DMS53 treated with DMSO at 0.1 percent for 48 hours (cell line): ENCODE results near the gene ZNHIT2.

ENCODE experiments used
- DNase-seq: peaks from one replicate; lab custom pipeline; 2025; ENCODE audit not compliant: unreplicated experiment; lab: John Stamatoyannopoulos, UW

ZNHIT2 gene

DNA sequence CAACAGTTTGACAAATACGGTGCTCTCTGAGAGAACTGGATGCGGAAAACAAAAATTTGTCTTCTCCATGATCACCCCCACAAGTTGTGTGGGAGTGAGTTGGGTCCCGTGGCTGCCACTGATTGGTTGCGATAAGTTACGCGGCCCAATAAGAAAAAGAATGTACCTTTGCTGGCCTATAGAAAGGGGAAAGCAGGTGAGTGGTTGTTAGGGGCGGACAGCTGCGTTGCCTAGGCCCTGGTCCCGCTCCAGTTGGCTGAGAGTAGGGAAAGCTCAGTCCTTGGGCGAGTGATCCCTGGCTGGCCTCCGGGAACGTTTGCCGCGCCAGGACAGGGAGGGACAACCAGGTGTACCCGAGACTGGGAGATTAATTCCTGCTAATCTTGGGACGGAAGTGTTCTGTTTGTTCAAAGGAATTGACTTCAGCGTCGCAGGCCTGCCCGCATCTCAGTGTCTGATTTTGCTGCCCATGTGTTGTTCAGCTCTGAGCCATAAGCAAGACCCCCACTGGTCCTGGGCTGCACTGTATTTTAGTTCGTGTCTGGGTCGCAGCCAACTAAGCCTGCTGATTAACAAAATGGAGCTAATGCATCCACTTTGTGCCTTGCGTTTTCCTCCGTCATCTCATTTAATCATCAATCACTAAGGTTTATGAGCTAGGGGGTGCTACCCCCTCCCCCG, 17.6 kb upstream of the ZNHIT2 start:
- peak; percentile 97 for DNase-seq

DNA sequence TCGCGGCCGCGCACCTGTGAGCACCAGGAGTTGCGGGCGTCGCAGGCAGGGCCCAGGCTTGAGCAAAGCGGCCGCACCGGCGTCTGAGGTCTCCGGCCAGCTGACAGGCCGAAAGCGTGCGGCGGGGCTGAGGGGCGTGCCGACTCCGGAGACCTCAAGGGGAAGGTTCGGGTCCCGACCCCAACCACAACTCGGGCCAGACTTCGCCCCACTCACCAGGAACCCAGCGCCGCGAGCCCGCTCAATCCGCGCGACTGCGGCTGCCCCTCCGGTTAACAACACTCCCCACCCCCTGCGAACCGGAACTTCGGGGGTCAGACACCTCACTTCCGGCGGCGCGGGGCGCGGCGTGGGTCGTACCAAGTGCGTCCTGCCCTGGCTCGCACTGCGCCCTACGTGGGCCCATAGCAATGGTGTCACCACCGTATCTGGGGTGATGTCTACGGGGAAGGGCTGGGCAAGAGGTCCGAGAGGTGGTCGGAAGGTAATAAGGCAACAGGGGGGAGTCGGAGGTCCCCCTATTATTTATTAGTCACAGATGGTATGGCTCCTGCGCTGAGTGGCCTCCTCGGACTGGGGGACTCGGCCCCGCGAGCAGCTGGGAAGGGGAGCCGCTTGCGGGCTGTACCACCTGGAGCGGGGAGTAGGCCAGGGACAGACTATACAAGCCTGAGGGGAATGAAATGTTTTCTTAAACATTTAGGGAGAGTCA, 16.9 kb upstream of the ZNHIT2 start, which contains the start of gene SYVN1:
TSS of gene SYVN1 (minus strand) at position 280 of the 712 bp plus-strand sequence. CDS start 918 bp downstream, outside the sequence.
- DNase-seq, result peak; percentile 93

DNA sequence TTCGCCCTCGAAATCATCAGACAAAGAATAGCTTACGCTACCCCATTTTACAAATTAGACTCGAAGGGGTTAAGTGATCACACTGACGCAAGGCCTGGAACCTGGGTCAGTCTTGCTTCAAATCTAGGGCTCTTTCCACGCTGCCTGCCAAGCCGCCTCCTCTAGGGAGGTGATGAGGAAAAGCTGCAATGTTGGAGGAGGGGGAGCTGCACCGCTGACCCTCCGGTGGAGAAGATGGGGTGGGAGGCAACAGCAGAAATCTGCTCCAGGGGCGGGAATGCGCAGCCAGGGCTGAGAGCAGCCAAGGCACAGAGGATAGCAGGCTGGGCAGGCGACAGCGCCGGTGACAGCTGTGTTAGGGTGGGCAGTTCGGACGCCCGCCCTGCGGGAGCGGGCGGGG, 16.2 kb upstream of the ZNHIT2 start:
- DNase-seq, result peak; percentile 9

DNA sequence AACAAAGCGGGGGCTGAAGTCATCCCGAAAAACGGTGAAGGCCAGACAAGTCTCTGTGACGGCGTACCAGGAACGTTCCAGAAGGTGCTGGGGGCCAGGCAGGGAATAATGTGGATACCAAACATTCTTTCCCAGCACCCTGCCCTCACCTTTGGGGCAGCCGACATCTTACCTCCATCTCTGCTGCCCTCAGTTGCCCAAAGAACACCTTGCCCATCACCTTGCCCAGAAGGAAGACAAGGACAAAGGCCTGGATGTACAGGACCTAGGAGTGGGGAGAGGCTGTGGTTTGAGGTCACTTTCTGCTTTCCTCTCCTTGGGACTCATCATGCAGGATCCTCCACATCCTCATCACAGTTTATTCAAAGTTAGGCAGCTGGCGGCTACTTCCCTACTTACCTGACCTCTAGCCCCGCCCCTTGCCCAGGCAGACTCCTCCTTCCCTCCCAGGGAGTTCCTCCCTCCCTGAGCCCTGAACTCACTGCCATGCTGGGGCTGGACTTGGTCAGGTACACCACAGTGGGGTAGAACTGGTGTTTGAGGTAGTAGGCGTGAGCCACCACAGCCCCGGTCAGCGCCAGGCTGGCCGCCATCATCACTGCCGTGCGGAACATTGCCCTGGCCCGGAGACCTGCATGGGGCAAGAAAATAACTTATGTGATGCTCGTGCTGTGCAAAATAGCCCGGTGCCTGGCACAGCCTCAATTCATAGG, 15.6 kb upstream of the ZNHIT2 start:
- peak; percentile 41 for DNase-seq

DNA sequence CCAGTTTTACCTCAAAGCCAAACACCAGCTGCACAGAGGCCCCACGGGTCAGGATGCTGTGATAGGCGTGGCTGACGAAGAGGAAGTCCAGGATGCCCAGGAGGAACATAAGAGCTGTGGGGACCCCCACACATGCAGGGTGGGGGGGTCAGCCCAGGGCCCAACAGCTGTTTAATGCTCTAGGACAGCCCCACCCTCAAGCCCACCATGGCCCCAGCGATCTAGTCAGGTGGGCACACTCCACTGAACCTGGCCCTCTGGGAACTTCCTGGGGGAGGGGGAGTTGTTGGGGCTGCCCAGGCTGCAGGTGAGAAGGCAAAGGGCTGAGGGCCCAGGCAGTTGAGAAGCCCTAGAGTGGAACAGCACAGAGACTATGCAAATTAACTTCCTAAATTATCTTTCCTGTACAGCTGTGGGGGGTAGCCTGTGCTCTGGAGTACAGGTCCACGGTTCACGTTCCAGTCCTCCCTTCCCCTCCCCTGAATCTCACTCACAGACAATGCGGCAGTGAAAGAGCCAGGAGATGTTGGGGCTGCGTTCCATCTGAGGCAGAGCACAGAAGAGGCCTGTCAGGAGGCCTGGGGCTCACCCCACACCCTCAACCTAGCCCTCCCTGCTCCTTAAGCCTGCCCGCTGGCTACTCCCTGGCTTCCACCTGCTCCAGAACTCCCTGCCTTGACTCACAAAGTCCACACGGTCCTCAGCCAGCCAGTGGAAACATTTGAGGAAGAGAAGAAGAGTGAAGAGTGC, 14.9 kb upstream of the ZNHIT2 start:
- no peak for DNase-seq

DNA sequence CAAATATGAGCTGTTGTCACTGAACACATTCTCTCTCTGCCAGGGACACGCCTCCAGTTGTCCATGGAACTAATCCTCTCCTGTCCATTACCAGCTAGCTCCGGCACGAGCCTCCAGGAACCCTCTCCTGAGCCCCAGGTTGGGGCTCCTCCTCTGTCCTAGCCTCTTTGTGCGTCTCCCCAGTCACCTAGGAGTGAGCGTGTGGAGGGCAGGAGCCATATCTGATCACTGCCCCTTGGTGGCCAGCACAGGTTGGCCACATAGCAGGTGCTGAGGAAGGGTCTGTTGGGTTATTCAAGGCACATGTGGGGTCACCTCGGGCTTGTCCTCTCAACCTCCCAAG, 14.4 kb upstream of the ZNHIT2 start:
- DNase-seq, result no peak

DNA sequence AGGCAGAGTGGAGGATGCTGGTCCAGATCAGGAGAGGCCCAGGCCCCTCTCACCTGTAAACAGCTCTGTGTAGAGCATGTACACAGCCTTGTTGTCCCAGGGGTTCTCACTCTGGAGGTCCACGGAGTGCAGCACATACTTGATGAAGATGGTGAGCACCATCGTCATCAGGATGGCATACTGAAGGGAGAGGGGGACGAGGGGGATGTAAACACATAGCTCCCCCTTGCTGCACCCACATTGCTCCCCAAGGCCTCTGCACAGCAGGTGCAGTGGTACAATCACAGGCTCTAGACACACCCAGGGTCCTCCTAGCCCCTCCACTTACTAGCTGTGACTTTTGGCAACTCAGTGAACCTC, 13.9 kb upstream of the ZNHIT2 start:
- DNase-seq, result no peak

DNA sequence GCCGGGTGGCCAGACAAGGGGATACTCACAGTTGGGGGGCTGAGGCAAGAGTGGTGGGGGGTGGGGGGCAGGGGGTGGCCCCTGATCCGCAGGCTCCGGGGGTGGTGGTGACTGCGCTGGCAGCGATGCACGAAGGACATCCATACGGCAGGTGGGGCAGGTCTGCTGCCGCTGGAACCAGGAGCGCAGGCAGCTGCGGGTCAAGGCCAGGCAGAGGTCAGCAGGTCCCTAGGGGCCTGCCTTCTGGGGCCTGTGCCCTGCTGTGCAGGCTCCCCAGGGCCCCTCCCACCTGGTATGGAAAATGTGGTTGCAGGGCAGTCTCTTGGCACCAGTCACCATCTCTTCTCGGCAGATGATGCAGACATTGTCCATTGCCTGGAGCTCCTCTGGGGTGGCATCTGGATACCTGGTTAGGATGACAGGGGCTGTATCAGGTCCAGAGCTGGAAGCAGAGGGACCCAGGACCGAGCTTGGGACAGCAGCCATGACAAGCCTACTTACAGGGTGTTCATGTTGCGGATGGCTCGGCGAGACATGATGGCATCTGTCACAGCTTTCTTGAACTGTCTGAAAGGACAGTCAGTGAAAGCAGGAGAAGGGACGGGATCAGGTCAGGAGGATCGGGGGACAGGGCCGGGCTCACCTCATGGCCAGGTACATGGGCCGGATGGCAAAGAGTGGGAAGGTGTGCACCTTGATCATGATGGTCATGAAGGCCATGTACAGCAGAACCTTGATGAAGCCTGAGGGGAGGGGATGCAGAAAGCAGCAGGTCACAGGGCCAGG, 13.3 kb upstream of the ZNHIT2 start:
- DNase-seq, result no peak

DNA sequence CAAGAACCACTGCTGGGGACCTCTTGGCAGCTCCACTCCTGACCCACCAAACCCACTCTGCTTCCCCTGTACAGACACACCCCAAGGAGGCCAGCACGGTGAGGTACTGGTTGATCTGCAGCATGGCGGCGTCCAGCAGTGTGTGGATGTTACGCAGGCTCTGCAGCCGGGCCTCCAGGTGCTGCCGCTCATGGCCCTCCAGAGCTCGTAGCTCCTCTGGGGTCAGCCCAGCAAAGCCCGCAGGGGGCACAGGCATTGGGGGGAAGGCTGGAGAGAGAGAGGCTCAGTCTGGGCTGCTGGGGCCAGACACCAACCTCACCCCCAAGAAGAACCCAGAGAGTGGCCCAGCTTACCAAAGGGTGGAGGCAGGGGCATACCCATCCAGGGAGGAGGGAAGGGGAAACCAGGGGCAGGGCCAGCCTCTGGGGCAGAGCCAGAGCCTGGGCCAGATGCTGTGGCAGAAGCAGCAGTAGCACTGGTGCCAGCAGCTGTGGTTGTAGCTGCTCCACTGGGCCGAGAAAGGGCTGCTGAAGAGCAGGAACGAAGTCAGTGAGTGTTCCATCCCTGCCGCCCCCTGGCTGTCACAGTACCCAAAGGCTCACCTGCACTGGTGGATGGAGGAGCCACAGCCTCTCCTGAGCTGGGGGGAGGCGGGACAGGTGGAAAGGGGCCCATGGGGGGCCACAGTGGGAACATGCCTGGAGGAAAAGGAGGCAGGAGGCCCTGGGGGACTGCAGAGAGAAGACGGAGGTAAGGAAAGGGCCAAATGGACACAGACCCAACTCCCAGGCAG, 12.3 kb upstream of the ZNHIT2 start:
- no peak for DNase-seq

DNA sequence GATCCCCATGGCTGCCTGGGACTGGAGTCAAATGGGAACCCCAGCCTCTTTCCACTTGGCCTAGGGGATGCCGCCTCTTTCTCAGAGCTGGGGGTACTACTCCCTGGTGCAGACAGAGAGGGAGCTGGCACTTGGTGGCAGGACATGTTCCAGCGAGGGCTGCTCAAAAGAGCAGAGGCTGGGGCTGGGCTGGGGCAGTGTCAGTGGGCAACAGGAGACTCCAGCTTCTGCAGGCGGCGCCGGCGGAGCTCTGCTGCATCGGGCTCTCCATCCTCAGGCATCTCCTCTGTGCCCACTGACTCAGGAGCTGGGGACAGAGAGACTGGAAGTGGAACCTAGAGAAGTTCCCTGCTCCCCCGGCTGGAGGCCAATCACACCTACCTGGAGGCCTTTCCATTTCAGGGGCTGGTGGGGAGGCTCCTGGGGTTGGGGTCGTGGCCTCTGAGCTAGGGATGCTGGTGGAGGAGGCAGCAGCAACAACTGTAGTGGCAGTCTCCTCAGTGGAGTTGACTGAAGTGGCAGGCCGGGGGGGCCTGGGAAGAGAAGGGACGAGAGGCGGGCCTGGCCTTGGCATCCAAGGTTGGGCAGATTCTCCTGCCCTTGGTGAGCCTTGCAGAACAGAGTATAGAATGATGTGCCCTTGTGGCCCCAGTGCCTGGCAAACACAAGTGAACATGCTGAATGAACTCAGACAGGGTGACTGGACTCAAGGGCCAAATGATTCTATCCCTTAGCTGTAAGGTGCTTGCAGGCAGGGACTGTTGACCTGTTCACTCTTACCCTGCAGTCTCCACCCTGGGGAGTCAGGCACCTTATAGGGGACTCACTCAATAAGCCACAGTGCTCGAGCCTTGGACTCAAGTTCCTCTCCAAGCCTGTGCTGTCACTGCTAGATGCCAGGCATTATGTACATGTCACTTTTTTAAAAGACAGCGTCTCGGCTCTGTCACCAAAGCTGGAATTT, 11.0 kb upstream of the ZNHIT2 start:
- no peak for DNase-seq

DNA sequence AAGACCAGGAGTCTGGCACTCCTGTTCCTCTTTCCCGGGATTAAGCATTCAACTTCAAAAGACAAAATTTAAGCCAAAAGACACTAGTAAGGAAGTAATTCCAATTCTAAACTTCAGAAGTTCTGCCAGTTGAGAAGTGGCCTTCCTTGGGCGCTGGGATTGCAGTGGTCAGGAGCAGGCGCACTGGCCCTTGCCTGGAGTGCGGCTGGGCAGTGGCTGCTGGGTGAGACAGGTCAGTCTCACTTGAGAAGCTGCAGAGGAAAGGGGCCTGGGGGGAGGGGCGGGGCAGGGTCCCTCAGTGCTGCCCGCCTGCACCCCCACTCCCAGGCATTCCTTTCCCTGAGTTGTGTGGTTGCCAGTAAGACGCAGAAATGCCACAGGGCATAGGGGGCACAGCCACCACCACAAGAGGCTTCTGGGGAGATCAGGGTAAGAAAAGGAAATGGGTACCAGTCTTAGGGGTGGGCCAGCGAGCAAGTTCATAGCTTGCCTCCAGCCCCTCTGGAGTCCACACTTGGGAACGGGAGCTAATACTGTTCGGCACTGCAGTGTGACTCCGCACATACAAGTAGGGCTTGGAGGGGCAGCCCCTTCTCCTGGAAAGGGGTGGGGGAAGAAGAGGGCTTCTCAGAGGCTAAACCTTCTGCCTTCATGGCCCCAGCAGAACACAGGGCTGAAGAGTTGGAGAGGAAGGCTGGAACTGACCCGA, 10.1 kb upstream of the ZNHIT2 start:
- no peak for DNase-seq

DNA sequence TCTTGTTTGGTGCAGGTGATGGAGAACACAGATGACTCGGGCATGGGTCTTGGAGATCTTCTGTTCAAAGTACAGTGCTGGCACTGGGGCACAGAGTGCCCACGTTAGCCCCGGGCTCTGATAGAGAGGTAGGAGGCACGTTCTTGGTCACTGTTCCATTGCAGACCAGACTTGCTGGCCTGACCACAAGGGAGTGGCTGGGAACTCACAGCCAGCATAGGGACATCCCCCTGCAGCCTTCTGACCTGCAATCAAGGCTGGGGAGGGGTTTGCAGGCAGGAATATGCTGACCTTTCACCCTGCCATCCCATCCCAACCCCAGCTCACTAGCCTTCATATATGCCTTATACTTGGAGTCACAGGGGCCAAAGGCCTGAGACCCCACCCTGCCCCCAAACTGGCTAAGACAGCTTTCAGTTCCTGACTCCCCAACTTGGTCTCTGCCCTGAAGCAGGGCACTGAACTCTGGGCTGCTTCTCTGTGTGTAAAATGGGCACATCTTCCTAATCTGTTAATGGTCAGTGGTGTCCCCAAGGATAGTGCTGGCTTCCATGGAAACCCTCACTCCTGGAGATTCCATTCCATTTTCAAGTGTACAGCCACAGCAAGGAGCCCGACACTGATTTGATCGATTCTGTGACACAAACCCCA, 9.2 kb upstream of the ZNHIT2 start:
- DNase-seq, result no peak

DNA sequence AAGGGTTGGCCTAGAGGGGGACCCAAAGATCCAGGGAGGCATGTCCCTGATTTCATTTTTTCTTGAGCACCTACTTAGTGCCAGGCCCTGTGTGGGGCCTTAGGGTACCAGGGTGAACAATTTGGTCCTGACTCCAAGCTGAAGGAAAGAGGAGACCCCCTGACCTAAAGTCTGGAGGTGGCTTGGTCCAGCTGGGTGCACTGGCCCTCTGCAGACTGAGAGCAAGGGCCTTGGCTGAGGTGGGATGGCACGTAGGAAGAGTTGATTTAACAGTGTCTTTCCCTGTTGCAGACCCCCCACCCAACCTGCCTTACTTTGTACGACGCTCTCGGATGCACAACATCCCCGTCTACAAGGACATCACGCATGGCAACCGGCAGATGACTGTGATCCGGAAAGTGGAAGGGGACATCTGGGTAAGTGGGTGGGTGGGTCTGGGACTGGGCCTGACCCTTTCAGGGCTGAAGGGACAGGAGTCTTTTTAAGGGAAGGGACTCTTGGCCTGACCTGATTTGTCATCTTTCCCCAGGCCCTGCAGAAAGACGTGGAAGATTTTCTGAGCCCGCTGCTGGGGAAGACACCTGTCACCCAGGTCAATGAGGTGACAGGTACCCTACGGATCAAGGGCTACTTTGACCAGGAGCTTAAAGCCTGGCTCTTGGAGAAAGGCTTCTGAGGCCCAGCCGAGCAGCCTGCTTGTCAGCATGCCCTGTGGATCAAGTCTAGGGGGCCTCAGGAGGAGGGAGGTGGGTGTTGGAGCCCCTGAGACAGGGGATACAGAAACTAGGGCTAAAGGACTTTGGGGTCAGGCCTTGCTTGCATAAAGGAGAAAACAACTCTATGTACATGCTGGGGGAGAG, 7.9 kb upstream of the ZNHIT2 start:
- no peak for DNase-seq

DNA sequence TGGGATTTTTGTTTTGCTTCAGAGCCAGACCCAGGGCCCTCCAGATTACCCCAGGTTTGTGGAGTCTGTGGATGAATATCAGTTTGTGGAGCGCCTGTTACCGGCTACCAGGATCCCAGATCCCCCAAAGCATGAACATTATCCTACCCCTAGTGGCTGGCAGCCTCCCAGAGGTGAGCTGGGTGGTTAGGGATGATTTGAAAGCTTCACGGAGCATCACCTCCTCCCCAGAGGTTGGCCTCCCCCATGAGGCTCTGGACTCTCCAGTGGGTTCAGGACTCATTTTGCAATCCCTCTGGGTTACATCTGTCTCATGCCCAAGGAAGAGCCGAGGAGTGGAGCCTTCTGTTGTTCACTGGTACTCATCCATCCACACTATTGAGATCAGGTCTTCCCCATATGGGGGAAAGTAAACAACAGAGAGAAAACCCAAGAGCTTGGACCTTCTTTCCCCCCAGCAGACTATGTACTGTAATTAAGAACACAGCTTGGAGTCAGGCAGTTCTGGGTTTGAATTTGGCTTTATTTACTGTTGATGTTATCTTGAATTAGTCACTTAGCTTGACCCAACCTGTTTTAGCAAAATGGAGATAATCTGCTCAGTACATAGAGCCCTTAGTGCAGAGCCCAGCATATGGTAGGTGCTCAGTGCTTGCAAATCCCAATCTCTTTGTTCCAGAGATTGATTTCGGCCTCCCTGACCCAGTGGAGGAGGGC, 7.1 kb upstream of the ZNHIT2 start:
- DNase-seq, result no peak

DNA sequence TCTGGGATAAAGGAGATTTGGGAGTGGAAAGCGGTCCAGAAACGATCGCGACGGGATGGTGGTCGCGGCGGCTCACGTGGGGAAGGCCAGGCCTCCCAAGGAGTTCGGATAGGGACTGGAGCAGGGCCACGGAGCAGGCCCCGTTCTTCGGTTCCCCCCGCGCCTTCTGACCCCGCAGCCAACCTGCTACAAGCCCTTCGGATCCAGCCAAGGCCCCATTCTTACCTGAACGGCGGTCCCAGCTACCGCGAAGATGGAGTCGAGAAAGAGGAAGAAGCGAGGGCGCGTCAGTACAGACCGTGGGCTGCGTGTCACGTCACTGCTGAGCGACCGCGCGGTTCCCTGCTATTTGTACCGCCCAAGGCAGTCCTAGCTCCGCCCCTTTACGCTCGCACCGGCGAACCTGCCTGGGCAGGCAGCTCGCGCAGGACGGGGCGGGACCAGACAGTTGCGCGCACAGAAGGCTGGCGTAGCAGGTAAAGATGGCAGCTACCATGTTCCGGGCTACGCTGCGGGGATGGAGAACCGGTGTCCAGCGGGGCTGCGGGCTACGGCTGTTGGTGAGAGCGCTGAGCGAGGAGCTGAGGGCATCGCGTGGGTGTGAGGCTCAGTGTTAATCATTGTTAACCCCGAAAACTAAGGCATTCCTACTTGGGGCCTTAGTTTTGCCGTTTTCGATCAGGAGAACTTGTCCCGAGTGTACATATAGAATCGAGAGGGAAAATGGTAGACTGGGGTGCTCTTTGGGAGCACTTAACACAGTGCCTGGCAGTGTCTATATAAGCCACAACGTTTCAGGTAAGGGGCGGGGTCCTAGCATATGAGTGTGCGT, 4.6 kb upstream of the ZNHIT2 start, which contains the start of the genes FAU and MRPL49:
TSS of gene FAU (minus strand) at position 270 of the 832 bp plus-strand sequence. CDS start 321 bp downstream, outside the sequence.
TSS of gene MRPL49 (plus strand) at position 457 of the 832 bp plus-strand sequence. CDS start at position 483, 26 bp downstream.
- DNase-seq, result peak; percentile 95
